Measurements from ENCODE around the gene CDS2. TPM values are rescaled to one million over a fixed set of nuclear protein-coding genes. Genes with fewer than 3 reads are reported as not detected.

Gene CDS2
- total and polyA plus RNA-seq, 2 experiments from 2014 or later: 16.8 to 40.8 TPM

DNA sequence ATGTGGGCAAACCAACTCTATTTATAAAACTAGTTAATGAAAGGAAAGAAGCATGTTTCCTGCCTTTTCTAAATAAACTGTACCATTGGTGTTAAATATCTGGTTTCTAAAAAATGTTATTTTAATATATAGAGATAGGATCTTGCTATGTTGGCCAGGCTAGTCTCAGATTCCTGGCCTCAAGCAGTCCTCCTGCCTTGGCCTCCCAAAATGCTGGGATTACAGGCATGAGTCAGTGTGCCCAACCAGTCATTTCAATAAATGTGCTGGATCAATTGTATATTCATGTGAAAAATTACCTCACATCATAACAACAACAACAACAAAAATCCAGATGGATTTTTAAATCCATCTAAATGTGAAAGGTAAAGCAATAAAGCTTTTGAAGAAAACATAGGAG, 80.3 kb downstream of the CDS2 start:
- ATAC-seq (no peak), DNase-seq (ENCODE audit: low spot score) (no peak)
- Histone ChIP-seq H3K27me3 (ENCODE audit: insufficient read depth) (no peaks in the 10 kb centered on the region), H3K9me2 (ENCODE audit: insufficient read depth) (no peaks in the 10 kb centered on the region), H3K36me3 (ENCODE audit: insufficient read depth) (no peaks in the 10 kb centered on the region), H3K4me3 (no peak overlapping the region), H3K79me2 (replicated peaks; ENCODE audit: insufficient read depth) (no peaks in the 10 kb centered on the region), H3K27ac (ENCODE audit: low read depth) (no peak overlapping the region), H3F3A (replicated peaks; ENCODE audit: low read depth) (no peaks in the 10 kb centered on the region), H2AFZ (no peak overlapping the region), H4K20me1 (replicated peaks; ENCODE audit: insufficient read depth) (no peaks in the 10 kb centered on the region; the same call in 1 of the 2 replicates), H3K4me1 (ENCODE audit: insufficient read depth) (no peaks in the 10 kb centered on the region), H3K4me2 (no peak overlapping the region)
- Mint-ChIP-seq H3K27me3 (ENCODE audit: insufficient read depth, low read depth, poor library complexity) (peaks cover 10% of the 10 kb centered on the region), H3K4me1 (peaks cover 4% of the 10 kb centered on the region), H3K27ac (no peak overlapping the region), H3K4me3 (no peak overlapping the region), H3K36me3 (ENCODE audit: low read depth) (peaks cover 3% of the 10 kb centered on the region; the same call in 1 of the 3 replicates), H3K9me3 (no peaks in the 10 kb centered on the region)
- TF ChIP-seq JUNB (IDR thresholded peaks at IDR 0.05; ENCODE audit: unreplicated experiment): no peak
- TF ChIP-seq POLR2AphosphoS5 (IDR thresholded peaks at IDR 0.05; ENCODE audit: low read depth): no peak

DNA sequence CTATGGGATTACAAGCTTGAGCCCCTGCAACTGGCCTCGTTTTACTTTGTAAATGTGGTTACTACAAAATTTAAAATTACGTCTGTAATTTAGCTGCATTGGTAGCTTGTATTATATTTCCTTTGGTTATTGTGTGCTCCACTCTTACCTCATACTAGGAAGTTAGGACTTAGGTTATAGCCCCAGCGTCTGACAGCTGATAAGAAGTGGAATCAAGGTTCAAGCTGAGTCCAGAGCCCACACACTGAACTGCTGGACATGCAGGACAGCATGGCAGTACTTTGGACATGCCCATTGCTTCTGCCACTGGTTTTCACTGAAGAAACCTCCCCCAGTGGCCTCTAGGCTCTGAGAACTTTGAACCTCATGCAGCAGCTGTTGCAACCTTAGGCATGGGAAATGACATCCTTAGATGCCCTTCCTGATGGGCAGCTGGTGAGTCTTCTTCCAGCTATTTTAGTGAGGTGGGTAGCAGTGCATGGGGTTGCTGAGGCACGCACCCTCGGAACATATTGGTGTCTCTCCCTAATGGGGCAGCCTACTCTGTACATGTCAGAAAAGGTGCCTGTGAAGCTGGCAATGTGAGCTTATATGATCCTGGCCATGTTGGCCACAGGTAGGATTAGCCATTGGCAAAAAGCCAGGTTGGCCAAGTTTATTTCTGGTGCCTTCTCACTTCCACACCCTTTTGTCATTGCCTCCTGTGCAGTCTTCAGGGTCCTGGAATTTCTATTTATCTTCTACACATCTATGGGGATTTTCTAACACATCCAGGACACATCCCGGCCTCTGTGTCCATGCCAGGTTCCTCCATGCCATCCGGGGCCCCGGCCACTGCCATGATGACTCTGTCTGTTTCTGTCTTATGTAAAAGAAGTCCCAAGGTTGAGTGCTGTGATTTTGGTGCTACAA, 85.3 kb downstream of the CDS2 start:
- Mint-ChIP-seq H3K4me1 (peaks cover 21% of the 10 kb centered on the region), H3K27ac (no peak overlapping the region), H3K36me3 (ENCODE audit: low read depth) (peaks cover 7% of the 10 kb centered on the region), H3K9me3 (no peaks in the 10 kb centered on the region), H3K4me3 (no peak overlapping the region), H3K27me3 (ENCODE audit: insufficient read depth, low read depth, poor library complexity) (peaks cover 8% of the 10 kb centered on the region)
- Histone ChIP-seq H2AFZ (no peak overlapping the region), H3K9me2 (ENCODE audit: insufficient read depth) (no peaks in the 10 kb centered on the region), H3K27ac (ENCODE audit: low read depth) (no peak overlapping the region), H3K4me2 (no peak overlapping the region), H3K27me3 (ENCODE audit: insufficient read depth) (no peaks in the 10 kb centered on the region), H3K4me1 (ENCODE audit: insufficient read depth) (no peaks in the 10 kb centered on the region; the same call in 1 of the 2 replicates), H3K4me3 (no peak overlapping the region), H3K79me2 (replicated peaks; ENCODE audit: insufficient read depth) (no peaks in the 10 kb centered on the region), H4K20me1 (replicated peaks; ENCODE audit: insufficient read depth) (no peaks in the 10 kb centered on the region), H3F3A (replicated peaks; ENCODE audit: low read depth) (no peaks in the 10 kb centered on the region), H3K36me3 (ENCODE audit: insufficient read depth) (no peaks in the 10 kb centered on the region)
- ATAC-seq (no peak), DNase-seq (ENCODE audit: low spot score) (no peak)
- TF ChIP-seq ZNF331 (CRISPR knock-in tag; IDR thresholded peaks at IDR 0.05; ENCODE audit: low read depth) (no peak), EZH2phosphoT487 (IDR thresholded peaks at IDR 0.05; ENCODE audit: unreplicated experiment) (no peak), JUNB (IDR thresholded peaks at IDR 0.05; ENCODE audit: unreplicated experiment) (no peak), CREB1 (CRISPR knock-in tag; IDR thresholded peaks at IDR 0.05; ENCODE audit: low read depth) (no peak)

DNA sequence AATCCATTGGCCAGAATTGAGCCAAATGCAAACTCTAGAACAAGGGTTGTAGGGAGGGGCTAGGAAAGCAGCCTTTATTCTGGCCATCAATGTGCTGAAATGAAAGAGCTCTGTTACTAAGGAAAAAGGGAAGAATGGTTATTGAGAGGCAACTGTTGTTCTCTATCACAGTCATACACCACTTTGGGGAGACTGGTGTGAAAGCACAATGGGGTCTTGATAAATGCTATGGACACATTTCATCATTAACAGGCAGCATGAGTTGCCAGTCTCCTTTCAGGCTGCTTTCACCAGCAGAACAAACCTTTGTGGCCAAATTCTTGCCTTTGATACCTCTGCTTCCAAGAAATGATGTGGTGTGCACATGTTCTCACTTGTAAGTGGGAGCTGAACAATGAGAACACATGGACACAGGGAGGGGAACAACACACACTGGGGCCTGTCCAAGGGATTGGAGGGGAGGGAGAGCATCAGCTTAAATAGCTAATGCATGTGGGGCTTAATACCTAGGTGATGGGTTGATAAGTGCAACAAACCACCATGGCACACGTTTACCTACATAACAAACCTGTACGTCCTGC, 86.2 kb downstream of the CDS2 start:
- no peaks in the 10 kb centered on the region for H4K20me1 ChIP-seq (replicated peaks; ENCODE audit: insufficient read depth)
- DNase-seq (ENCODE audit: low spot score): no peak
- H3K79me2 ChIP-seq (replicated peaks; ENCODE audit: insufficient read depth): no peaks in the 10 kb centered on the region
- ATAC-seq: no peak
- H3K4me2 ChIP-seq: no peak overlapping the region
- H3K9me2 ChIP-seq (ENCODE audit: insufficient read depth): no peaks in the 10 kb centered on the region
- peaks cover 21% of the 10 kb centered on the region for H3K4me1 Mint-ChIP-seq
- H3K9me3 Mint-ChIP-seq: no peaks in the 10 kb centered on the region
- H3K27ac ChIP-seq (ENCODE audit: low read depth): no peak overlapping the region
- no peaks in the 10 kb centered on the region for H3K36me3 ChIP-seq (ENCODE audit: insufficient read depth)
- H3K27me3 Mint-ChIP-seq (ENCODE audit: insufficient read depth, low read depth, poor library complexity): peaks cover 8% of the 10 kb centered on the region
- H2AFZ ChIP-seq: no peak overlapping the region
- peaks cover 7% of the 10 kb centered on the region for H3K36me3 Mint-ChIP-seq (ENCODE audit: low read depth)
- H3F3A ChIP-seq (replicated peaks; ENCODE audit: low read depth): no peaks in the 10 kb centered on the region
- no peak overlapping the region for H3K27ac Mint-ChIP-seq
- no peak overlapping the region for H3K4me3 ChIP-seq
- H3K4me1 ChIP-seq (ENCODE audit: insufficient read depth): no peaks in the 10 kb centered on the region; the same call in 1 of the 2 replicates
- no peaks in the 10 kb centered on the region for H3K27me3 ChIP-seq (ENCODE audit: insufficient read depth)
- H3K4me3 Mint-ChIP-seq: no peak overlapping the region
- TF ChIP-seq STAT1 (IDR thresholded peaks at IDR 0.05; ENCODE audit: unreplicated experiment) (no peak), CREB1 (CRISPR knock-in tag; IDR thresholded peaks at IDR 0.05; ENCODE audit: low read depth) (no peak), EZH2phosphoT487 (IDR thresholded peaks at IDR 0.05; ENCODE audit: unreplicated experiment) (no peak), CTCF (conservative IDR thresholded peaks at IDR 0.05; ENCODE audit: low read depth in 2 of 2) (no peak), REST (IDR thresholded peaks at IDR 0.05; ENCODE audit: unreplicated experiment) (no peak), POLR2AphosphoS5 (IDR thresholded peaks at IDR 0.05; ENCODE audit: low read depth) (no peak), ZNF114 (CRISPR knock-in tag; IDR thresholded peaks at IDR 0.05) (no peak)
